Measurements from ENCODE around the gene F12.
"Not testable (repeated sequence)": the region's sequence is repeated elsewhere in the genome, so short reads cannot be mapped to it uniquely, and the experiment has no call there.

F12 gene

GRCh38 chr5:177432839-177433657 lies 23.7 kb upstream of the F12 start:
- DNase-seq (ENCODE audit: low read depth in 3 of 3, low spot score in 1 of 3), result no peak

- DNase-seq (ENCODE audit: low read depth in 3 of 3, low spot score in 1 of 3), result no peak
Observed at GRCh38 chr5:177432143-177432838, 22.9 kb upstream of the F12 start.

DNA sequence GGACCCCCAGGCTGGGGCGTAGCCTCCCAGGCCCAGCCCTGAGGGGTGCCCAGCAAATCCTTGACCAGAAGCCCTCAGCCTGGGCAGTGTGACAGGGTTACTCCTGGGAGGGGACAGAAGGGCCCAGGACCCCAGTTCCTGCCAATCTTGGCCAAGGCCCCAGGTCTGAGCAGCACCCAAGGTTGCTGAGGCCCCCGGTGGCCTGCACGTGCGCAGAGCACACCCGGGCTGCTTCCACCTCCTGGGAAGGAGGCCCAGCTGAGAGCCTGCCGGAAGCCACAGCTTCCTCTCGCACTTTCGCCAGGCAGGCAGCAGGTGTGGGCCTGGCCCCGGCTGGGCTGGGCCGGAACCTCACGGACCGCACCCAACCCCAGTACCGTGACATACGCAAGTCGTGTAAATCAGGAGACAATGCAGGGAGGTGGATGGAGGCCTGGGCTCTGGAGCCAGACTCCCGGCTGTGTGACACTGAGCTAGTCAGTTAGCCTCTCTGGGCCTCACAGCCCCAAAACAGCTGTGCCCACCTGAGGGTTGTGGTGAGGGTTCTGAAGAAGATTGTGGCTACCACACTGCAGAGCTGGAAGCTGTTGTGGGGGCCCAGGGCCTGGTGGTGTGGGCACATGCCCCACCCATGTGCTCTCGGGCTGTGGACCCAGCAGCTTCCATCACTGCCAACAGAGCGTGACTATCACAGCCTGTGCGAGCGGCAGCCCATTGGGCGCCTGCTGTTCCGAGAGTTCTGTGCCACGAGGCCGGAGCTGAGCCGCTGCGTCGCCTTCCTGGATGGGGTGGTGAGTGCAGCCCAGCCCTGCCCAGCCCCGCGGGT lies 22.2 kb upstream of the F12 start:
- no peak for DNase-seq (ENCODE audit: low read depth in 3 of 3, low spot score in 1 of 3)

- DNase-seq (ENCODE audit: low read depth in 3 of 3, low spot score in 1 of 3), result no peak
Observed at GRCh38 chr5:177430972-177431316, 21.6 kb upstream of the F12 start.

- no peak for DNase-seq (ENCODE audit: low read depth in 3 of 3, low spot score in 1 of 3)
Observed at GRCh38 chr5:177430140-177430951, 21.0 kb upstream of the F12 start.

GRCh38 chr5:177429248-177430040 lies 20.1 kb upstream of the F12 start:
- peak; percentile 70 to 75 (median 72) for DNase-seq (ENCODE audit: low read depth in 3 of 3, low spot score in 1 of 3)

- no peak for DNase-seq (ENCODE audit: low read depth in 3 of 3, low spot score in 1 of 3)
Observed at GRCh38 chr5:177428574-177429217, 19.3 kb upstream of the F12 start.

- DNase-seq (ENCODE audit: low read depth in 3 of 3, low spot score in 1 of 3), result no peak
Observed at GRCh38 chr5:177427919-177428573, 18.7 kb upstream of the F12 start.

- DNase-seq (ENCODE audit: low read depth in 3 of 3, low spot score in 1 of 3), result no peak
Observed at GRCh38 chr5:177427211-177427822, 18.0 kb upstream of the F12 start.

- DNase-seq (ENCODE audit: low read depth in 3 of 3, low spot score in 1 of 3), result no peak
Observed at GRCh38 chr5:177426566-177427210, 17.3 kb upstream of the F12 start, which contains the start of gene GRK6. GRK6 (plus strand) TSS chr5:177426676; CDS start chr5:177426846, 170 bp downstream.

GRCh38 chr5:177425801-177426565 lies 16.6 kb upstream of the F12 start:
- peak; percentile 94 to 100 (median 98) for DNase-seq (ENCODE audit: low read depth in 3 of 3, low spot score in 1 of 3)

GRCh38 chr5:177425196-177425800 lies 15.9 kb upstream of the F12 start:
- no peak for DNase-seq (ENCODE audit: low read depth in 3 of 3, low spot score in 1 of 3)

DNA sequence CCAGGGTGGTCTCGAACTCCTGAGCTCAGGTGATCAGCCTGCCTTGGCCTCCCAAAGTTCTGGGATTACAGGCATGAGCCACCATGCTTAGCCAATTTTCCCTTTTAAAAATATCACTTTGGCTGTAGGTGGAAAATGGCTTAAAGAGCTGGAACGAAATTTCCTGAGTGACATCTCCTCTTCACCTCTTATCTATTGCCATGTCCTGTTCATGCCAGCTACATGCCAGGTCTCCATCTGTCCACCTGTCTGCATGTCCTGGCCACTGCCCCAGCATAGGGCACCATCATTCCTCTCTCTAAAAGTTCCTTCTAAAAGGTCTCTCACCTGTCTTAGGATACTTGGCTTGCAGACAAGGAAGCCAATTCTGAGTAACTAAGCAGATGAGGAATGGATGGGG lies 14.3 kb upstream of the F12 start:
- DNase-seq (ENCODE audit: low read depth in 3 of 3, low spot score in 1 of 3), result no peak

GRCh38 chr5:177421062-177421798 lies 11.9 kb upstream of the F12 start:
- DNase-seq (ENCODE audit: low read depth in 3 of 3, low spot score in 1 of 3), result no peak

- not testable (repeated sequence) for DNase-seq (ENCODE audit: low read depth in 3 of 3, low spot score in 1 of 3)
Observed at GRCh38 chr5:177420472-177420871, 11.1 kb upstream of the F12 start.

DNA sequence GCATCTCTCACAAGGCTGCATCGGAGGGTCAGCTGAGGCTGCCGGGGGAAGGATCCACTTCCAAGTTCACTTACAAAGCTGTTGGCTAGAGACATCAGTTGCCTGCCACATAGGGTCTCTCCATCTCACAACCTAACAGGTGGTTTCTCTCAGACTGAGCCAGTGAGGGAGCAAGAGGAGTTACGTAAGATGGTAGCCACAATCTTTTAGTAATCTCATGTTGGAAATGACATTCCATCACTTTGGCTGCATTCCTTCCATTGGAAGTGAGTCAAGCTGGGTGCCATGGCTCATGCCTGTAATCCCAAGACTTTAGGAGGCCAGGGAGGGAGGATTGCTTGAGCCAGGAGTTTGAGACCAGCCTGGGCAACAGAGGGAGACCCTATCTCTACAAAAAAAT lies 9.7 kb upstream of the F12 start:
- no peak for DNase-seq (ENCODE audit: low read depth in 3 of 3, low spot score in 1 of 3)
